ENCODE results near the gene SOX4.

The SOX4 gene

DNA sequence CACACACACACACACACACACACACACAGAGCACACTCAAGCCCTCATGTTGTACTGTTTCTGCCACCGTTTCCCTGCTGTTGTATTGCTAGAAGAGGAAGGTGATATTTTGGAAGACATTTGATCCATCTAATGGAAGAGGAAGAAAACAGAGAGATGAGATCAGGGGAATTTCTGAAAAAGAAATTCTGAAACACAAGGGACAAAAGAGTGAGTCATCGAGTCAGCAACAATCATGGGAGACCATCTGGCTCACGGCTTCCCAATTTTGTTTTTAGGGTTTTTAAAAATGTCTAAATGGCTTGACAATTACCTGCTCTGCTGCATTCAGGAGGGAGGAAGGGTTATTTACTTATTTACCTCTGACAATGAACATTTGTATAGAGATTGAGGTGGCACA is 22.0 kb downstream of the SOX4 start:
- no peak for DNase-seq

DNA sequence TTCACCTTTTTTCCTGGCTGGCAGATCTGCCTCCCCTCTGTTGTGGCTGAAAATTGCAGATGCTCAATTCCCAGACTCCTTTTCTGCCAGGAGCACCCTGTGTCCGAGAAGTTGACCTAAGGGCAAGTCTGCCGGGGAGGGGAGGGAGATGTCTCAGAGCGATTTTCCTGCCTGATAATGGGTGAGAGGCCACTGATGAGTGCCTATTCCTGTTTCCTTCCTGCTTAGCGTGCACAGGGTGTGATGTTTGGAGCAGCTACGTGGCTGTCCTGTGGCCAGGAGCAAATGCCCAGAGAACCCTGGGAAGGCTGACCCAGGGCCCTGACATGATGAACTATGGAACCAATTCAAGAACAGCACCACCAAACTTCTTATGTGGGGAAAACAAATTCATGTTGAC is 22.5 kb downstream of the SOX4 start:
- no peak for DNase-seq

DNA sequence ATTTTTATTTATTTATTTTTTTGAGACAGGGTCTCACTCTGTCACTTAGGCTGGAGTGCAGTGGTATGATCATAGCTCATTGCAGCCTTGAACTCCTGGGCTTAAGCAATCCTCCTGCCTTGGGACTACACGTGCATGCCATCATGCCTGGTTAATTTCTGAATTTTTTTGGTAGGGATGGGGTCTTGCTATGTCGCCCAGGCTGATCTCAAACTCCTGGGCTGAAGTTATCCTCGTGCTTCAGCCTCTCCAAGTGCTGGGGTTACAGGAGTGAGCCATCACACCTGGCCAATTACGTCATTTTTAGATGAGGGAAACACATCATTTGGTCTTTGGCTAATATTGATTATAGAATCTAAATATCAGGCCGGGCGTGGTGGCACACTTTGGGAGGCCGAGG is 32.1 kb downstream of the SOX4 start:
- DNase-seq = no peak

DNA sequence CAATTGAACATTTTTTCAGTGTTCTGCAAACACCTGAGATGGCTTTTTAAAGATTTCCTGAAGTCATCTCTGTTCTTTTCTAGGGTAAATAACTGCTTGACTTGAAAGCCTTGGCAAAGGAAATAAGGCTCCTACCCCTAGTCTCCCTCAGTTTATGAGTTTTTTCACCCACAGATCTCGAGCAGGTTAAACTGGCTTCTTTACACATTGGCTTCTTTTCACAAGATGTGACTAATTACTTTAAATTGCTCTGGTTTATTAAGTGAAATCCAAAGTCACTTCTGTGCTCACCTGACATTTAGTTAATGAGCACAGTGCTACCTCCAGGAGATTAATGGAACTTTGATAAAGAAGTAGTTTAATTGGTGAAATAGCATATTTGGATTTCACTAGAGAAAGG is 33.2 kb downstream of the SOX4 start:
- no peak for DNase-seq

DNA sequence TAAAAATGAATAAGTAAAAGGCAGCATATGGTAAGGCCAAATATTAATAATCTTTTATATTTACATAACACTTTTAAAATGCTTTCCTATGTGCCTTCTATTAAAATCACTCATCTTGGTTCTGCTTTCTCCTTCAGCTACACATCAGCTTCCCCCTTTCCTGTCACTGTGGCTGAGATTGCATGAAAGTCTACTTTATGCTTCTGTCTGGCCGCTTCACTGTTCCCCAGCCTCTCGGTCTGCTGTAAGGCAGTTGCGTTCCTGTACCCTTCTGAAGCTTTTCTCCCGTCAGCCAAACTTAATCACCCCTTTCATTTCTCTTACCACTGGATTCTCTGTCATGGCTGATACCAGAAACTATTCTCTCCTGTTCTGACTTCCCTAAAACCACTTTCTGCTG is 34.6 kb downstream of the SOX4 start:
- no peak for DNase-seq

DNA sequence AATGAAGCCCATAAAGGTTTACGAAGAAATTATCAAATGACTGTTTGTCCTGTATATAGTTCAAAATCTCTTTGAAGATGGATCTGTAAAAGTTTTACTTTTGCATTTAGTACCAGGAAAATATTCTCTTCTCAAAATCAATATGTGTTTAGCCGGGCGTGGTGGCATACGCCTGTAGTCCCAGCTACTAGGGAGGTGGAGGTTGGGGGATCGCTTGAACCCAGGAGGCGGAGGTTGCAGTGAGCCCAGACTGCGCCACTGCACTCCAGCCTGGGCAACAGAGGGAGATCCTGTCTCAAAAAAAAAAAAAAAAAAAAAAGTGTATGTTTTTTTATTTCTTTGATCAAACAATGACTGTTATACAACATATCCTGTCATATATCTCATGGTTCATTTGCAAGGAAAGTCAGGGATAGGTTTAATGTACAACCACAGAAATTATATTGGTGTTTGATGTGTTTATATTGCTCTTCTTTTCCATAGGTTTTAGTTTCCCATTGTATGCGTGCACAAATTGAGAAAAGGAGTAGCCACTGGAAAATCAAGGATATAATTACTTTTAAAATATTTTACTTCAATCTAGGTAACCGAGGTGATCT is 40.1 kb downstream of the SOX4 start:
- DNase-seq = no peak

DNA sequence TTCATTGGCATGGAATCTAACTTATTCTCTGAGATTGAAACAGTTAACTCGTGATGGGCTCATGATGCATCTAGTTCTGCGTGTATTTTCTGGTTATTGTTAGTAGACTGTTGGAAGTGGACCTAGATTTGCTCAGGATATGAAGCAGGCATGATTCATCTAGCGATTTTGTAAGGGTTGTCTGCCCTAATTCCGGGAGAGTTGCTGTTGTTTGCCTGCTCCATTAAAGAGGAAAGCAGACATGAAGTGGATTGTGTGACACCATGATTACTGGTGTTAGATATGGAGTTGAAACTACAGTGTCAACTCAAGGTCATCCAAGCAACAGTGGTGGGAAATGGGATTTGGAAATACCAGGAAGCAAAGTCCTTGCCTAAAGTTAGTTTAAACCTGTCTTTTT is 41.0 kb downstream of the SOX4 start:
- no peak for DNase-seq

DNA sequence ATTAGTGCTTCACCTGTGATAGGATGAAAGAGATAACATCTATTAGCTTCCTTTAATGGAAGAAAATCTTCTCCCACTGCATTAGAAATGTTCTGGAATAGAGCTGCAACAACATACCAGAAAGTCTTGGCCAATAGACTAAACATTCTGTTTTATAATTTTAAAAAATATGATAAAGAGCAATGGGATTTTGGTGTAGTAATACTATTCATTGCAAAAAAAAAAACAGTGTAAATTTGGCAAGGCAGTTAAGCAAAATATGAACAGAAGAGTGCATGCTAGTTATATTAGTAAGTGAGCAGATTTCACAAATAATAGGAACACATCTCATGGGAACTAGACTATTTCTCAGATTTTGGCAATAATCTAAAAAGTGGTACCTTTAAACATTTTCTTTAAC is 43.3 kb downstream of the SOX4 start:
- no peak for DNase-seq

DNA sequence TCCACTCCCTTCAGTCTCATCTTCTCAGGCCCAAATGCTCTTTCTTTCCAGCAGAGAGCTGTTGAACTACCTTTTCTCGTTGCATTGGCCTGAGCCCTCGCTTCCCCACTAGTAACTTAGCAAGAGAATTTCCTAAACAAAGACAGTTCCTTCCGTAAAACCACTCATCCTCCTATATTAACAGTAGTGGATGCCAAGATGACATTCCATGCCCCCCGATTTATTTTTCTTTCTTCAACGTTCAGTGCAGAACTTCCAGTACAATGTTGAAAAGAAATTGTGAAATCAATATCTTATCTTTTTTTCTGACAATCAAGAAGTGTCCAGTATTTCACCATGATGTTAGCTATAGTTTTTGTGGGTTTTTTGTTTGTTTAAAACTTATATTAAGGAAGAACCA is 45.8 kb downstream of the SOX4 start:
- no peak for DNase-seq

All from CD4-positive, alpha-beta T cell treated with Interleukin-6 for 4 hours (primary cell).